GM20431 (cell line): ENCODE data around the gene MRPS35.
"Not testable (repeated sequence)": the region's sequence is repeated elsewhere in the genome, so short reads cannot be mapped to it uniquely, and the experiment has no call there.

Experiments
- in situ Hi-C: fragments of 300-500 bp; cut with MseI, MboI; formaldehyde crosslinking; loops from one replicate; pipeline ENCODE4 v1.15.0; 2020; ENCODE audit warnings: low sequenced_read_pairs; ENCODE audit not compliant: unreplicated experiment

MRPS35 gene

GRCh38 chr12:27705263-27705662 lies 5.4 kb upstream of the MRPS35 start:
- in situ Hi-C loops: no loop called here

GRCh38 chr12:27707216-27707615 lies 3.4 kb upstream of the MRPS35 start:
- in situ Hi-C loops: no loop called here

GRCh38 chr12:27709212-27709931 lies 1.3 kb upstream of the MRPS35 start:
- in situ Hi-C loops: no loop called here

- in situ Hi-C loops: no loop called here
Observed at GRCh38 chr12:27709932-27710591, 570 bp upstream of the MRPS35 start.

- in situ Hi-C loops: no loop called here
Observed at GRCh38 chr12:27711317-27711682, 668 bp downstream of the MRPS35 start.

- in situ Hi-C loops: no loop called here
Observed at GRCh38 chr12:27711967-27712366, 1.3 kb downstream of the MRPS35 start.

GRCh38 chr12:27723212-27723611 lies 12.6 kb downstream of the MRPS35 start:
- in situ Hi-C loops: no loop called here

- in situ Hi-C loops: loop anchor here (10.0 kb wide), 1 partner anchor 215 kb away; no protein-coding TSS in a partner anchor
Observed at GRCh38 chr12:27730097-27730588, 19.5 kb downstream of the MRPS35 start.

GRCh38 chr12:27732281-27732680 lies 21.6 kb downstream of the MRPS35 start:
- in situ Hi-C loops: loop anchor here (10.0 kb wide), 1 partner anchor 213 kb away; no protein-coding TSS in a partner anchor

GRCh38 chr12:27733052-27733656 lies 22.5 kb downstream of the MRPS35 start:
- in situ Hi-C loops: loop anchor here (10.0 kb wide), 1 partner anchor 212 kb away; no protein-coding TSS in a partner anchor

- in situ Hi-C loops: loop anchor here (10.0 kb wide), 1 partner anchor 211 kb away; no protein-coding TSS in a partner anchor
Observed at GRCh38 chr12:27733791-27734190, 23.2 kb downstream of the MRPS35 start.

GRCh38 chr12:27734321-27734720 lies 23.7 kb downstream of the MRPS35 start:
- in situ Hi-C loops: loop anchor here (10.0 kb wide), 1 partner anchor 210 kb away; no protein-coding TSS in a partner anchor

- in situ Hi-C loops: no loop called here
Observed at GRCh38 chr12:27743601-27744000, 33.0 kb downstream of the MRPS35 start.

- in situ Hi-C loops: not testable (repeated sequence)
Observed at GRCh38 chr12:27745734-27746133, 35.1 kb downstream of the MRPS35 start.

- in situ Hi-C loops: no loop called here
Observed at GRCh38 chr12:27747111-27747820, 36.6 kb downstream of the MRPS35 start.

GRCh38 chr12:27751386-27752047 lies 40.9 kb downstream of the MRPS35 start:
- in situ Hi-C loops: no loop called here

GRCh38 chr12:27754795-27755194 lies 44.2 kb downstream of the MRPS35 start:
- in situ Hi-C loops: no loop called here

GRCh38 chr12:27756670-27757195 lies 46.1 kb downstream of the MRPS35 start:
- in situ Hi-C loops: no loop called here

GRCh38 chr12:27762757-27763156 lies 52.1 kb downstream of the MRPS35 start:
- in situ Hi-C loops: no loop called here
